ENCODE results near the gene DMD. TPM values are rescaled to one million over a fixed set of nuclear protein-coding genes. Genes with fewer than 3 reads are reported as not detected.

DMD gene
- total RNA-seq, 1 experiment from 2014 or later = 2.2 TPM

GRCh38 chrX:32280921-32281320 is 930.4 kb downstream of the DMD start:
- Histone ChIP-seq H3K4me3 (ENCODE audit: low read depth in 2 of 2, low read length in 2 of 2) (no peak overlapping the region), H3K27ac (ENCODE audit: low read length) (no peak overlapping the region), H3K36me3 (ENCODE audit: control insufficient read depth, insufficient read depth, low read length) (no peaks in the 10 kb centered on the region), H3K4me1 (ENCODE audit: control insufficient read depth, insufficient read depth, low read length) (no peaks in the 10 kb centered on the region), H3K9me3 (ENCODE audit: control insufficient read depth, insufficient read depth, low read depth, low read length) (no peaks in the 10 kb centered on the region), H3K27me3 (ENCODE audit: control insufficient read depth, insufficient read depth, low read length) (no peaks in the 10 kb centered on the region)
- ChIA-PET POLR2A (no interaction called here), CTCF (no interaction called here)
- no peak for TF ChIP-seq SIN3A (IDR thresholded peaks at IDR 0.05; ENCODE audit: borderline replicate concordance, insufficient read depth, low read depth, low read length)
- no peak for TF ChIP-seq REST (IDR thresholded peaks at IDR 0.05; ENCODE audit: insufficient read depth in 1 of 2, low read depth in 2 of 2, low read length in 1 of 2)
- no peak for TF ChIP-seq TCF7L2 (IDR thresholded peaks at IDR 0.05; ENCODE audit: low read depth, low read length)
- TF ChIP-seq CTCF (IDR thresholded peaks at IDR 0.05) = no peak
- TF ChIP-seq POLR2AphosphoS5 (IDR thresholded peaks at IDR 0.05; ENCODE audit: low read depth, low read length) = no peak
- in situ Hi-C loops (cut with HindIII; ENCODE audit: low pct_unique_long_range_greater_than_20kb, low sequenced_read_pairs) (no loop called here), intact Hi-C loops (cut with micrococcal nuclease; ENCODE audit: unreplicated experiment) (no loop called here)
- DNase-seq (ENCODE audit: low read depth, low spot score) (no peak), ATAC-seq (no peak)
- no TSS peak for BruUV-seq (replicated peaks)

GRCh38 chrX:32280489-32280888 is 930.9 kb downstream of the DMD start:
- in situ Hi-C loops (cut with HindIII; ENCODE audit: low pct_unique_long_range_greater_than_20kb, low sequenced_read_pairs) (no loop called here), intact Hi-C loops (cut with micrococcal nuclease; ENCODE audit: unreplicated experiment) (no loop called here)
- no peak for ATAC-seq

More at GRCh38 chrX:32280489-32280888, 930.9 kb downstream of the DMD start:
- BruUV-seq (replicated peaks) = no TSS peak
- no peak for DNase-seq (ENCODE audit: low read depth, low spot score)
- ChIA-PET CTCF (no interaction called here), POLR2A (no interaction called here)
- Histone ChIP-seq H3K36me3 (ENCODE audit: control insufficient read depth, insufficient read depth, low read length) (no peaks in the 10 kb centered on the region), H3K27ac (ENCODE audit: low read length) (no peak overlapping the region), H3K27me3 (ENCODE audit: control insufficient read depth, insufficient read depth, low read length) (no peaks in the 10 kb centered on the region), H3K4me3 (ENCODE audit: low read depth in 2 of 2, low read length in 2 of 2) (no peak overlapping the region), H3K4me1 (ENCODE audit: control insufficient read depth, insufficient read depth, low read length) (no peaks in the 10 kb centered on the region), H3K9me3 (ENCODE audit: control insufficient read depth, insufficient read depth, low read depth, low read length) (no peaks in the 10 kb centered on the region)
- TF ChIP-seq CTCF (IDR thresholded peaks at IDR 0.05) = no peak
- TF ChIP-seq POLR2AphosphoS5 (IDR thresholded peaks at IDR 0.05; ENCODE audit: low read depth, low read length) = no peak
- no peak for TF ChIP-seq TCF7L2 (IDR thresholded peaks at IDR 0.05; ENCODE audit: low read depth, low read length)
- no peak for TF ChIP-seq SIN3A (IDR thresholded peaks at IDR 0.05; ENCODE audit: borderline replicate concordance, insufficient read depth, low read depth, low read length)
- TF ChIP-seq REST (IDR thresholded peaks at IDR 0.05; ENCODE audit: insufficient read depth in 1 of 2, low read depth in 2 of 2, low read length in 1 of 2) = no peak

Data from Panc1 (cell line).